Body of pancreas (tissue), 4 donors: ENCODE data around the gene PLCB1.

ENCODE experiments used
- CTCF ChIP-seq, 7 experiments: fragments of 450-650 bp in 4 of 7; fragments of 200-600 bp in 3 of 7; sonication (generic) in 3 of 7; IDR thresholded peaks; one replicate each; pipeline ENCODE4 v1.5.1; 2016 to 2019; ENCODE audit warnings: antibody characterized with exemption in 7 of 7
- POLR2A ChIP-seq, 3 donors: fragments of 450-650 bp; IDR thresholded peaks; one replicate each; pipeline ENCODE4 v1.6.1; 2016; ENCODE audit warnings: antibody characterized with exemption in 3 of 3, mild to moderate bottlenecking in 2 of 3

- TF ChIP-seq CTCF (IDR thresholded peaks at IDR 0.05) (no peak), POLR2A (IDR thresholded peaks at IDR 0.05) (no peak)
Measured at GRCh38 chr20:8225658-8226057, 93.6 kb downstream of the PLCB1 start.
